Dedifferentiated amniotic fluid mesenchymal stem cell (primary cell): ENCODE measurements around the gene FZR1.
A peak's percentile ranks its signal among the peaks of the same experiment; 100 is the strongest.
"Not testable (repeated sequence)": the region's sequence is repeated elsewhere in the genome, so short reads cannot be mapped to it uniquely, and the experiment has no call there.

Source experiments
- DNase-seq: peaks from one replicate; pipeline ENCODE4 v3.0.0-alpha.2; 2016; ENCODE audit errors: extremely low spot score

FZR1 gene

GRCh38 chr19:3546119-3546518, 40.0 kb downstream of the FZR1 start:
- DNase-seq, result no peak

- DNase-seq, result no peak
These were observed 41.2 kb downstream of the FZR1 start for GRCh38 chr19:3547301-3547731.

GRCh38 chr19:3547767-3548282, 41.7 kb downstream of the FZR1 start:
- no peak for DNase-seq

- no peak for DNase-seq
These were observed 42.5 kb downstream of the FZR1 start for GRCh38 chr19:3548606-3549005.

- no peak for DNase-seq
These were observed 43.7 kb downstream of the FZR1 start for GRCh38 chr19:3549816-3550215.

GRCh38 chr19:3550947-3551791, 45.1 kb downstream of the FZR1 start:
- no peak for DNase-seq

GRCh38 chr19:3551792-3552095, 45.6 kb downstream of the FZR1 start:
- DNase-seq, result no peak

- DNase-seq, result no peak
These were observed 48.4 kb downstream of the FZR1 start for GRCh38 chr19:3554254-3555083.

GRCh38 chr19:3555653-3556422, 49.7 kb downstream of the FZR1 start:
- DNase-seq, result no peak

- no peak for DNase-seq
These were observed 50.4 kb downstream of the FZR1 start for GRCh38 chr19:3556423-3556977.

- DNase-seq, result no peak
These were observed 50.9 kb downstream of the FZR1 start for GRCh38 chr19:3556978-3557460.

GRCh38 chr19:3557461-3558248, 51.5 kb downstream of the FZR1 start, which contains the start of gene MFSD12:
TSS of gene MFSD12 (minus strand) at chr19:3557586. CDS start at chr19:3557403, 183 bp downstream.
- DNase-seq, result peak; percentile 93

GRCh38 chr19:3563709-3564524, 57.8 kb downstream of the FZR1 start:
- no peak for DNase-seq

- DNase-seq, result no peak
These were observed 59.0 kb downstream of the FZR1 start for GRCh38 chr19:3565139-3565538.

GRCh38 chr19:3570042-3570441, 63.9 kb downstream of the FZR1 start:
- not testable (repeated sequence) for DNase-seq

- no peak for DNase-seq
These were observed 64.5 kb downstream of the FZR1 start for GRCh38 chr19:3570606-3571011.

GRCh38 chr19:3572132-3572854, 66.2 kb downstream of the FZR1 start:
- peak; percentile 99 for DNase-seq

- no peak for DNase-seq
These were observed 66.7 kb downstream of the FZR1 start, which contains the start of gene HMG20B for GRCh38 chr19:3572855-3573161. TSS of gene HMG20B (plus strand) at chr19:3572944. CDS start at chr19:3573310, 366 bp downstream.
